Activated gamma-delta T cell (primary cell): ENCODE results near the gene RNASEH2A.
"Not testable (repeated sequence)": the region's sequence is repeated elsewhere in the genome, so short reads cannot be mapped to it uniquely, and the experiment has no call there.

Experiments used
- DNase-seq: peaks from one replicate; lab custom pipeline; 2025; lab: John Stamatoyannopoulos, UW

The RNASEH2A gene

GRCh38 chr19:12833418-12833737 lies 27.0 kb downstream of the RNASEH2A start:
- no peak for DNase-seq

GRCh38 chr19:12833738-12834565 lies 27.6 kb downstream of the RNASEH2A start:
- DNase-seq: peak; percentile 49

GRCh38 chr19:12834566-12834943 lies 28.2 kb downstream of the RNASEH2A start, which contains the start of gene RTBDN:
Gene RTBDN, minus strand, starts transcription at chr19:12834579. Its CDS starts 4,600 bp downstream, at chr19:12829979.
- DNase-seq: no peak

GRCh38 chr19:12834976-12835757 lies 28.8 kb downstream of the RNASEH2A start:
- DNase-seq: no peak

DNA sequence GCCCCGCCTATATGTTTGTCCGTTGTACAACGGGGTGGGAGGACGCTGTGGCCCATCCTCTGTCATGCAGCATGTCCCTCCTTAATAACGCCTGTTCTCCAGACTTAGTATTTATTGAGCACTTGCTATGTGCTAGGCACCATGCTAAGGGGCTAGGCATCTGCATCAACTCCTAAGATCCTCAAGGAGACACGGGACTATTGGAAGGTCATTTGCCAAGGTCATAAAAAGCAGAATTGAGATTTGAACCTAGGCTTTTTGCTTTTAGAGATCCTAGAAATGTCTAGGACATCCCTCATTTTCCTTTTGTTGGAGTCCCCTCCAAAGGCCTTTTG lies 30.1 kb downstream of the RNASEH2A start:
- DNase-seq: no peak

- DNase-seq: no peak
Measured at GRCh38 chr19:12837225-12837624, 30.8 kb downstream of the RNASEH2A start.

DNA sequence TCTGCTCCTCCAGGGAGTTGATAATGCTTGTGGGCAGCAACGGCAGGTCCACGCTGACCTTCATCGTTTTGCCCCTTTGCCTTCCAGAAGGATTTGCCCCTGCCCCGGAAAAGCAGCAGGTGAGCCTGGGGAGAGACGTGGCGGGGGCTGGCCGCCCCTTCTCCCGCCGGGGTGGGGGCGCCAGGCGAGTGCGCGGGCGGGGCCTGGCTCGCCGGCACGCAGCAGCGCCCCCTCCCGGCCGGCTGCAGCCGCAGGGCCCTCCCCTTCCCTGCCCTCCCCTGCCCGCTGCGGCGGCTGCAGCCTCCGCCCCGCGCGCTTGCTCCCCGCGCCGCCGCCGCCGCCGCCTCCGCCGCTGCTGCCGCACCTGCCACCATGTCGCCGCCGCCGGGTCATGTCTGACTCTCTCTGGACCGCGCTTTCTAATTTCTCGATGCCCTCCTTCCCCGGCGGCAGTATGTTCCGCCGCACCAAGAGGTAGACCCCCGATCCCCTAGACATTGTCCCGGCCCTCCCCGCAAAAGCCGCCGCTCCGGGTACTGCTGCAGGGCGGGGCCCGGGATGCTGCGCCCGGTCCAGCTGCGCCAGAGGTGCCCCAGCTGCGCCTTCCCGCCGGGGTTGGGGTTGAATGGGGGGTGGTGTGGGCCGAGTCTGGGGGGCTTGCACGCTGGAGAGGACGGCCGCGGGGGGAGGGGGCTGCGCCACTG lies 31.9 kb downstream of the RNASEH2A start, which contains the start of gene MAST1:
Gene MAST1, plus strand, starts transcription at position 334 of the 704 bp plus-strand sequence. Its CDS starts 58 bp downstream, at position 392.
- DNase-seq: peak; percentile 35

GRCh38 chr19:12838886-12839756 lies 32.7 kb downstream of the RNASEH2A start:
- no peak for DNase-seq

GRCh38 chr19:12840091-12841079 lies 34.0 kb downstream of the RNASEH2A start:
- DNase-seq: no peak

DNA sequence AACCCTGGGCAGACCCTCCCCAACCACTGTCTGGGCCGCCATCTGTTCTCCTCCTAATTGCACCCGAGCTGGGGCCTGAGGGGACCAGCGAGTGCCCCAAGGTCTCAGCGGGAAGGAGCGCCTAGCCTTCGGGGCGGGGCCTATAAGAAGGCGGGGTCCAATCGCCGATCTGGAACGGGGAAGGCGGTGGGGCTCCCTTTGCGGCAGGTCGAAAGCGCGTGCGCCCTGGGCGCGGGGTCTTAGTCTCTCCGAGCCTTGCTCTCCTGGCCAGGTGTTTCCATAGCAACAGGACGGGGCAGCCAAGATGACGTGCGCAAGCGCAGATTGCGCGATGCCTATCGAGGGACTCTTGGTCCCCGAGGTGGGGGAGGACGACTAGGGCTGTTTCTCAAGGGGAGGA lies 34.7 kb downstream of the RNASEH2A start:
- no peak for DNase-seq

- no peak for DNase-seq
Measured at GRCh38 chr19:12842511-12842910, 36.1 kb downstream of the RNASEH2A start.

GRCh38 chr19:12843328-12843727 lies 36.9 kb downstream of the RNASEH2A start:
- DNase-seq: no peak

- DNase-seq: no peak
Measured at GRCh38 chr19:12843999-12844732, 37.8 kb downstream of the RNASEH2A start.

- not testable (repeated sequence) for DNase-seq
Measured at GRCh38 chr19:12846613-12847012, 40.2 kb downstream of the RNASEH2A start.

GRCh38 chr19:12847159-12848139 lies 41.1 kb downstream of the RNASEH2A start:
- DNase-seq: peak; percentile 70

- DNase-seq: no peak
Measured at GRCh38 chr19:12856653-12857052, 50.3 kb downstream of the RNASEH2A start.

DNA sequence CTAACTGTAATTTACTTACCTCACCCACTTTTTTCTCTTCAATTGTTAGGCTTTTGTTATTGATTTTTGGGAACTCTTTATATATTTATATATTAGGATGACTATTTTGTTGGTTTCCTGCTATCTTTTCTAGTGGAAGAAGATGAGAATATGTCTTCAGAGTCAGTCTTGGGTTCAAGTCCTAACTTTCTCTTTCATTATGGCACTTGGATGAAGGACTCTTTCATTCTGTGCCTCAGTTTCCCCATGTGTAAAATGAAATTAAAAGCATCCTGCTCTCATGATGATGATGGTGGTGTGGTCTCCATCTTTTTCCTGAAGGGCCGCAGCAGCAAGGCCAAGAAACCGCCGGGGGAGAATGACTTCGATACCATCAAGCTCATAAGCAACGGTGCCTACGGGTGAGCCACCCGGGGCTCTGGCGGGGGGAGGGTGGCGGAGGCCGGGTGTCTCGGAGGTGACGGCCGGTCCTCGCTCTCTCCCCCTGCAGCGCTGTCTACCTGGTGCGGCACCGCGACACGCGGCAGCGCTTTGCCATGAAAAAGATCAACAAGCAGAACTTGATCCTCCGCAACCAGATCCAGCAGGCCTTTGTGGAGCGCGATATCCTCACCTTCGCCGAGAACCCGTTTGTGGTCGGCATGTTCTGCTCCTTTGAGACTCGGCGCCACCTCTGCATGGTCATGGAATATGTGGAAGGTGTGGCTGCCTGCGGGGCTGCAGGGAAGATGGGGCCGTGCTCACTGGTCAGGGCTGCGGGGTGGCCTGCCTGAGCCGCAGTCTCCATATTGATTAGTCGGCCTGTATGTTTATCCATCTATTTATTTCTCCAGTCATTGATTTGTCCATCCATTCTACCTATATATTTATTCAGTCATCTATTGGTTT lies 51.9 kb downstream of the RNASEH2A start:
- no peak for DNase-seq
